Thymus (tissue), 11 donors: Measurements from ENCODE around the gene M1AP. TPM values are rescaled to one million over a fixed set of nuclear protein-coding genes. Genes with fewer than 3 reads are reported as not detected.

Experiments used
- DNase-seq, 9 donors: peaks; one replicate each; pipeline ENCODE4 v3.0.0-alpha.2; 2013; ENCODE audit warnings: low spot score in 9 of 9, low read depth in 6 of 9, missing footprints in 1 of 9
- H3K27ac ChIP-seq, 2 donors: one replicate each; pipeline ENCODE4 v1.5.1; 2013; ENCODE audit warnings: control low read depth in 1 of 2, low read depth in 1 of 2, low read length in 1 of 2, mild to moderate bottlenecking in 1 of 2, moderate library complexity in 1 of 2
- H3K27me3 ChIP-seq, 2 donors: one replicate each; pipeline ENCODE4 v1.5.1; 2013; ENCODE audit warnings: low read length in 1 of 2; ENCODE audit not compliant: control insufficient read depth in 2 of 2, insufficient read depth in 1 of 2
- H3K36me3 ChIP-seq, 2 donors: one replicate each; pipeline ENCODE4 v1.5.1; 2013; ENCODE audit warnings: low read length in 1 of 2, mild to moderate bottlenecking in 1 of 2, moderate library complexity in 1 of 2; ENCODE audit not compliant: control insufficient read depth in 2 of 2, insufficient read depth in 2 of 2
- H3K4me1 ChIP-seq, 2 donors: one replicate each; pipeline ENCODE4 v1.5.1; 2013; ENCODE audit warnings: low read length in 2 of 2; ENCODE audit not compliant: control insufficient read depth in 2 of 2, insufficient read depth in 2 of 2
- H3K4me3 ChIP-seq, 2 donors: one replicate each; pipeline ENCODE4 v1.5.1; 2013; ENCODE audit warnings: low read length in 2 of 2, control low read depth in 1 of 2, mild to moderate bottlenecking in 1 of 2
- H3K9me3 ChIP-seq, 2 donors: one replicate each; pipeline ENCODE4 v1.5.1; 2013; ENCODE audit warnings: low read length in 1 of 2, mild to moderate bottlenecking in 1 of 2; ENCODE audit not compliant: control insufficient read depth in 2 of 2, insufficient read depth in 1 of 2
- WGBS: extraction: QIAGEN DNeasy Blood & Tissue Kit; methylation state at CpG from one replicate; pipeline ENCODE4 v1.1.7; 2013; 5-methylcytosine and 5-hydroxymethylcytosine counted together
- polyA plus RNA-seq: library from polyadenylated mRNA; stranded (reverse); fragments of 200-250 nt; gene quantifications from one replicate; pipeline ENCODE4 v1.2.3, GENCODE V29; 2013
- total RNA-seq: library from RNA; stranded (reverse); fragments of 120-200 nt; gene quantifications from one replicate; pipeline ENCODE4 v1.2.4, GENCODE V29; 2013
- donor health status: healthy.

M1AP gene
- total and polyA plus RNA-seq, 2 donors: 0.55 to 0.94 TPM

- DNase-seq: no peak
Measured at GRCh38 chr2:74537140-74537539, 111.0 kb downstream of the M1AP start.

GRCh38 chr2:74536166-74536950 lies 111.8 kb downstream of the M1AP start:
- Histone ChIP-seq H3K27me3 (peaks cover 0 to 14% of the 10 kb centered on the region in 2 donors), H3K36me3 (peaks cover 15 to 17% of the 10 kb centered on the region in 2 donors), H3K4me1 (peaks cover 1 to 10% of the 10 kb centered on the region in 2 donors), H3K27ac (no peak overlapping the region), H3K9me3 (no peaks in the 10 kb centered on the region), H3K4me3 (no peak overlapping the region)
- DNase-seq: no peak
- 94% methylated on average over 23 of the region's 23 CpGs for WGBS

More at GRCh38 chr2:74537140-74537539, 111.0 kb downstream of the M1AP start:
- 96% methylated on average over 4 of the region's 4 CpGs for WGBS
- H3K36me3 ChIP-seq: peaks cover 12 to 15% of the 10 kb centered on the region in 2 donors
- H3K27ac ChIP-seq: no peak overlapping the region
- H3K4me1 ChIP-seq: peaks cover 0 to 6% of the 10 kb centered on the region in 2 donors
- H3K4me3 ChIP-seq: no peak overlapping the region
- H3K27me3 ChIP-seq: peaks cover 0 to 14% of the 10 kb centered on the region in 2 donors
- H3K9me3 ChIP-seq: no peaks in the 10 kb centered on the region

GRCh38 chr2:74535440-74535965 lies 112.6 kb downstream of the M1AP start:
- Histone ChIP-seq H3K27me3 (peaks cover 0 to 14% of the 10 kb centered on the region in 2 donors), H3K9me3 (no peaks in the 10 kb centered on the region), H3K27ac (no peak overlapping the region), H3K4me3 (no peak overlapping the region), H3K4me1 (peaks cover 10 to 18% of the 10 kb centered on the region in 2 donors), H3K36me3 (peaks cover 19 to 21% of the 10 kb centered on the region in 2 donors)
- 97% methylated on average over 10 of the region's 10 CpGs for WGBS
- DNase-seq: no peak

- Histone ChIP-seq H3K4me1 (peaks cover 10 to 19% of the 10 kb centered on the region in 2 donors), H3K27ac (no peak overlapping the region), H3K27me3 (peaks cover 0 to 10% of the 10 kb centered on the region in 2 donors), H3K4me3 (no peak overlapping the region), H3K36me3 (peaks cover 19 to 21% of the 10 kb centered on the region in 2 donors), H3K9me3 (no peaks in the 10 kb centered on the region)
- no peak for DNase-seq
- WGBS: 94% methylated on average over 12 of the region's 12 CpGs
Measured at GRCh38 chr2:74534411-74534810, 113.7 kb downstream of the M1AP start.

- WGBS: 97% methylated on average over 4 of the region's 4 CpGs
- DNase-seq: no peak
Measured at GRCh38 chr2:74533464-74533863, 114.7 kb downstream of the M1AP start.

GRCh38 chr2:74532222-74532621 lies 115.9 kb downstream of the M1AP start:
- H3K4me1 ChIP-seq: peaks cover 21 to 31% of the 10 kb centered on the region in 2 donors
- peaks cover 0 to 2% of the 10 kb centered on the region in 2 donors for H3K27me3 ChIP-seq
- H3K27ac ChIP-seq: no peak overlapping the region
- no peaks in the 10 kb centered on the region for H3K9me3 ChIP-seq
- DNase-seq: peak in 3 of 9 donors; percentile 45 to 73 (median 47)
- peaks cover 31% of the 10 kb centered on the region in 2 donors for H3K36me3 ChIP-seq
- H3K4me3 ChIP-seq: no peak overlapping the region

More at GRCh38 chr2:74533464-74533863, 114.7 kb downstream of the M1AP start:
- peaks cover 0 to 2% of the 10 kb centered on the region in 2 donors for H3K27me3 ChIP-seq
- H3K4me3 ChIP-seq: no peak overlapping the region
- H3K36me3 ChIP-seq: peaks cover 19 to 21% of the 10 kb centered on the region in 2 donors
- no peaks in the 10 kb centered on the region for H3K9me3 ChIP-seq
- peaks cover 14 to 23% of the 10 kb centered on the region in 2 donors for H3K4me1 ChIP-seq
- H3K27ac ChIP-seq: no peak overlapping the region

- peaks cover 21 to 28% of the 10 kb centered on the region in 2 donors for H3K4me1 ChIP-seq
- DNase-seq: no peak
- WGBS: 74% methylated on average over 7 of the region's 7 CpGs
- H3K27ac ChIP-seq: no peak overlapping the region
- H3K27me3 ChIP-seq: peaks cover 0 to 2% of the 10 kb centered on the region in 2 donors
- no peak overlapping the region for H3K4me3 ChIP-seq
- H3K9me3 ChIP-seq: peaks cover 0 to 3% of the 10 kb centered on the region in 2 donors
- H3K36me3 ChIP-seq: peaks cover 36 to 37% of the 10 kb centered on the region in 2 donors
Measured at GRCh38 chr2:74531666-74532065, 116.5 kb downstream of the M1AP start.

- peak in 1 of 9 donors; percentile 49 for DNase-seq
- Histone ChIP-seq H3K9me3 (peaks cover 3 to 7% of the 10 kb centered on the region in 2 donors), H3K27ac (peak overlapping the region; percentile 88 to 93), H3K27me3 (no peaks in the 10 kb centered on the region), H3K36me3 (peaks cover 41 to 47% of the 10 kb centered on the region in 2 donors), H3K4me3 (peak overlapping the region; percentile 80 to 97), H3K4me1 (peaks cover 21 to 31% of the 10 kb centered on the region in 2 donors)
- WGBS: 6% methylated on average over 54 of the region's 54 CpGs
Measured at GRCh38 chr2:74530239-74531187, 117.6 kb downstream of the M1AP start.
